SU-DHL-6 (cell line): ENCODE results near the gene GCC1.

ENCODE experiments used
- H2AFZ ChIP-seq: fragments of 200-600 bp; sonication (generic); 2 replicates; pipeline ENCODE4 v1.6.1; 2014; ENCODE audit warnings: low read depth, mild to moderate bottlenecking, moderate library complexity, mixed read lengths, antibody characterized with exemption, low read length; ENCODE audit not compliant: severe bottlenecking
- H3F3A ChIP-seq: fragments of 200-600 bp; shearing (Covaris generic); 2 replicates; pipeline ENCODE4 v1.6.0; 2016; ENCODE audit warnings: antibody characterized with exemption, mild to moderate bottlenecking; ENCODE audit not compliant: insufficient read depth
- H3K27ac ChIP-seq: fragments of 200-600 bp; sonication (generic); 2 replicates; pipeline ENCODE4 v1.5.1; 2016; ENCODE audit warnings: low read depth, mild to moderate bottlenecking, low read length, moderate library complexity, mixed read lengths
- H3K27me3 ChIP-seq: fragments of 200-600 bp; sonication (generic), shearing (Covaris generic); 2 replicates; pipeline ENCODE4 v1.6.0; 2014; ENCODE audit warnings: mild to moderate bottlenecking, low read length
- H3K36me3 ChIP-seq: fragments of 200-600 bp; sonication (generic); 2 replicates; pipeline ENCODE4 v1.6.1; 2014; ENCODE audit warnings: mild to moderate bottlenecking, low read length, mixed read lengths
- H3K4me2 ChIP-seq: fragments of 300-600, 200-600 bp; shearing (Covaris generic), sonication (generic); 2 replicates; pipeline ENCODE4 v1.6.0; 2014; ENCODE audit warnings: low read length, low read depth, mild to moderate bottlenecking; ENCODE audit not compliant: poor library complexity, severe bottlenecking
- H3K4me3 ChIP-seq: fragments of 200-600 bp; sonication (generic); 2 replicates; pipeline ENCODE4 v1.5.1; 2014; ENCODE audit warnings: antibody characterized with exemption, low read length, mild to moderate bottlenecking, mixed read lengths; ENCODE audit not compliant: insufficient read depth, poor library complexity, severe bottlenecking
- H3K79me2 ChIP-seq: fragments of 200-600 bp; sonication (generic); 2 replicates; pipeline ENCODE4 v1.6.1; 2014; ENCODE audit warnings: mild to moderate bottlenecking, low read length, moderate library complexity; ENCODE audit not compliant: insufficient read depth
- H3K9ac ChIP-seq: fragments of 200-600 bp; sonication (generic); 2 replicates; pipeline ENCODE4 v1.7.0; 2014; ENCODE audit warnings: mild to moderate bottlenecking, low read length
- H3K9me2 ChIP-seq: fragments of 200-600 bp; sonication (generic); replicated peaks from 2 replicates; pipeline ENCODE4 v1.6.1; 2014; ENCODE audit warnings: low read length; ENCODE audit not compliant: insufficient read depth
- H3K9me3 ChIP-seq: fragments of 200-600 bp; sonication (generic); 2 replicates; pipeline ENCODE4 v1.6.1; 2014; ENCODE audit warnings: low read length, mixed read lengths; ENCODE audit not compliant: insufficient read depth
- H4K20me1 ChIP-seq: fragments of 200-600 bp; sonication (generic); 2 replicates; pipeline ENCODE4 v1.6.1; 2014; ENCODE audit warnings: low read depth, mild to moderate bottlenecking, antibody characterized with exemption, low read length, moderate library complexity, mixed read lengths
- EZH2phosphoT487 ChIP-seq: fragments of 200-600 bp; sonication (generic), shearing (Covaris generic); conservative IDR thresholded peaks from 2 replicates; pipeline ENCODE4 v1.6.1; 2018; ENCODE audit warnings: mild to moderate bottlenecking, antibody characterized with exemption, low read length, moderate library complexity, mixed read lengths
- TF ChIP-seq, protein P1 (sequence below): fragments of 200-600 bp; sonication (generic); IDR thresholded peaks from one replicate; pipeline ENCODE4 v1.5.1; 2017; ENCODE audit warnings: antibody characterized with exemption, mild to moderate bottlenecking, low read length, moderate library complexity; ENCODE audit not compliant: insufficient read depth, poor library complexity, severe bottlenecking

The GCC1 gene

DNA sequence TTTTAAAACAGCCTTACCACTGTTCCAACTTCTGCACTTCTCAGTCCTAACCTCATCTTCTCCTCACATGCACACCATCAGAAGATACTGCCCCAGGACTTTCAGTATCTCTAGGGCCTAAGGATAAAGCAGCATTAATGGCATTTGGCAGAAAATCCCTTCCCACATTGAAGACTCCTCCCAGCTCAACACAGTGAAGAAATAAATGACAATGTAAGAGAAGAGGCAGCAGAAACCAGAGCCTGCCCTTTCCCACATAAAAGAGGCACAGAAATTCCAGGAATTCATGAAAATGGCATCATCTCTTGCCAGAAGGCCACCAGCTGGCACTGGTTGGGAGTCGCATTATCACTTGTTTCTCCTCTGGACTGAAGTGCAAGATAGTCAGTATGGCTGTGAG, 3.7 kb downstream of the GCC1 start:
- H3K9me3 ChIP-seq, result no peaks in the 10 kb centered on the region
- no peaks in the 10 kb centered on the region for H3K9me2 ChIP-seq
- H3K79me2 ChIP-seq, result peaks cover 19% of the 10 kb centered on the region
- H3K27me3 ChIP-seq, result no peaks in the 10 kb centered on the region
- H3K4me3 ChIP-seq, result no peak overlapping the region
- no peak overlapping the region for H2AFZ ChIP-seq
- no peaks in the 10 kb centered on the region for H4K20me1 ChIP-seq
- no peak overlapping the region for H3K27ac ChIP-seq
- H3K4me2 ChIP-seq, result no peak overlapping the region
- no peaks in the 10 kb centered on the region for H3F3A ChIP-seq
- no peak overlapping the region for H3K9ac ChIP-seq
- no peaks in the 10 kb centered on the region for H3K36me3 ChIP-seq
- TF ChIP-seq, protein P1, sequence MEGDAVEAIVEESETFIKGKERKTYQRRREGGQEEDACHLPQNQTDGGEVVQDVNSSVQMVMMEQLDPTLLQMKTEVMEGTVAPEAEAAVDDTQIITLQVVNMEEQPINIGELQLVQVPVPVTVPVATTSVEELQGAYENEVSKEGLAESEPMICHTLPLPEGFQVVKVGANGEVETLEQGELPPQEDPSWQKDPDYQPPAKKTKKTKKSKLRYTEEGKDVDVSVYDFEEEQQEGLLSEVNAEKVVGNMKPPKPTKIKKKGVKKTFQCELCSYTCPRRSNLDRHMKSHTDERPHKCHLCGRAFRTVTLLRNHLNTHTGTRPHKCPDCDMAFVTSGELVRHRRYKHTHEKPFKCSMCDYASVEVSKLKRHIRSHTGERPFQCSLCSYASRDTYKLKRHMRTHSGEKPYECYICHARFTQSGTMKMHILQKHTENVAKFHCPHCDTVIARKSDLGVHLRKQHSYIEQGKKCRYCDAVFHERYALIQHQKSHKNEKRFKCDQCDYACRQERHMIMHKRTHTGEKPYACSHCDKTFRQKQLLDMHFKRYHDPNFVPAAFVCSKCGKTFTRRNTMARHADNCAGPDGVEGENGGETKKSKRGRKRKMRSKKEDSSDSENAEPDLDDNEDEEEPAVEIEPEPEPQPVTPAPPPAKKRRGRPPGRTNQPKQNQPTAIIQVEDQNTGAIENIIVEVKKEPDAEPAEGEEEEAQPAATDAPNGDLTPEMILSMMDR, result no peak
- TF ChIP-seq EZH2phosphoT487, result no peak

GRCh38 chr7:127580612-127581011, 4.8 kb downstream of the GCC1 start:
- H3K27me3 ChIP-seq, result no peaks in the 10 kb centered on the region
- H3K9ac ChIP-seq, result no peak overlapping the region
- H3K9me2 ChIP-seq, result no peaks in the 10 kb centered on the region
- H3K4me2 ChIP-seq, result no peak overlapping the region
- no peak overlapping the region for H2AFZ ChIP-seq
- H3K36me3 ChIP-seq, result no peaks in the 10 kb centered on the region
- no peaks in the 10 kb centered on the region for H4K20me1 ChIP-seq
- TF ChIP-seq, protein P1, result no peak
- TF ChIP-seq EZH2phosphoT487, result no peak
- no peak overlapping the region for H3K4me3 ChIP-seq
- no peaks in the 10 kb centered on the region for H3F3A ChIP-seq
- no peak overlapping the region for H3K27ac ChIP-seq
- no peaks in the 10 kb centered on the region for H3K9me3 ChIP-seq
- H3K79me2 ChIP-seq, result peaks cover 19% of the 10 kb centered on the region

- H3K9me3 ChIP-seq, result no peaks in the 10 kb centered on the region
- no peak overlapping the region for H3K9ac ChIP-seq
- TF ChIP-seq, protein P1, result no peak
- TF ChIP-seq EZH2phosphoT487, result no peak
- H3K79me2 ChIP-seq, result peaks cover 4% of the 10 kb centered on the region
- H3K4me3 ChIP-seq, result no peak overlapping the region
- H3K36me3 ChIP-seq, result no peaks in the 10 kb centered on the region
- no peaks in the 10 kb centered on the region for H3F3A ChIP-seq
- H4K20me1 ChIP-seq, result no peaks in the 10 kb centered on the region
- no peak overlapping the region for H2AFZ ChIP-seq
- no peak overlapping the region for H3K4me2 ChIP-seq
- no peaks in the 10 kb centered on the region for H3K27me3 ChIP-seq
- H3K9me2 ChIP-seq, result no peaks in the 10 kb centered on the region
- H3K27ac ChIP-seq, result no peak overlapping the region
These were observed 6.6 kb downstream of the GCC1 start for GRCh38 chr7:127578711-127579275.
